IPS-18c (cell line): ENCODE measurements around the gene GAB1.

ENCODE experiments used
- H3K4me3 ChIP-seq: 2 replicates; pipeline ENCODE4 v1.7.0; 2013; ENCODE audit warnings: low read depth, mild to moderate bottlenecking, low read length, moderate library complexity; ENCODE audit not compliant: insufficient read depth
- H3K9me3 ChIP-seq: one replicate; pipeline ENCODE4 v1.6.1; 2013; ENCODE audit warnings: mild to moderate bottlenecking, low read length, moderate library complexity; ENCODE audit not compliant: control insufficient read depth, insufficient read depth

The GAB1 gene

GRCh38 chr4:143477487-143477886 is 140.8 kb downstream of the GAB1 start:
- Histone ChIP-seq H3K4me3 (no peak overlapping the region), H3K9me3 (no peaks in the 10 kb centered on the region)

GRCh38 chr4:143481361-143481760 is 144.7 kb downstream of the GAB1 start:
- Histone ChIP-seq H3K9me3 (no peaks in the 10 kb centered on the region), H3K4me3 (no peak overlapping the region)

- no peak overlapping the region for H3K4me3 ChIP-seq
- H3K9me3 ChIP-seq: no peaks in the 10 kb centered on the region
Observed at GRCh38 chr4:143482840-143483239, 146.2 kb downstream of the GAB1 start.

GRCh38 chr4:143486314-143486713 is 149.6 kb downstream of the GAB1 start:
- H3K9me3 ChIP-seq: no peaks in the 10 kb centered on the region
- no peak overlapping the region for H3K4me3 ChIP-seq

GRCh38 chr4:143488687-143489086 is 152.0 kb downstream of the GAB1 start:
- no peak overlapping the region for H3K4me3 ChIP-seq
- H3K9me3 ChIP-seq: no peaks in the 10 kb centered on the region

GRCh38 chr4:143489106-143489505 is 152.4 kb downstream of the GAB1 start:
- Histone ChIP-seq H3K4me3 (no peak overlapping the region), H3K9me3 (no peaks in the 10 kb centered on the region)

GRCh38 chr4:143498021-143498420 is 161.3 kb downstream of the GAB1 start:
- Histone ChIP-seq H3K4me3 (no peak overlapping the region), H3K9me3 (no peaks in the 10 kb centered on the region)

GRCh38 chr4:143502231-143502630 is 165.6 kb downstream of the GAB1 start:
- Histone ChIP-seq H3K9me3 (no peaks in the 10 kb centered on the region), H3K4me3 (no peak overlapping the region)

- Histone ChIP-seq H3K4me3 (no peak overlapping the region), H3K9me3 (no peaks in the 10 kb centered on the region)
Observed at GRCh38 chr4:143506031-143506430, 169.4 kb downstream of the GAB1 start.

- H3K9me3 ChIP-seq: no peaks in the 10 kb centered on the region
- no peak overlapping the region for H3K4me3 ChIP-seq
Observed at GRCh38 chr4:143511906-143512305, 175.2 kb downstream of the GAB1 start.

- H3K4me3 ChIP-seq: peak overlapping the region; percentile 99
- H3K9me3 ChIP-seq: no peaks in the 10 kb centered on the region
Observed at GRCh38 chr4:143512978-143513313, 176.3 kb downstream of the GAB1 start.

GRCh38 chr4:143513314-143514168 is 176.9 kb downstream of the GAB1 start, which contains the start of gene SMARCA5:
Gene SMARCA5 (plus strand): TSS chr4:143513702. CDS start chr4:143513925, 223 bp downstream.
- Histone ChIP-seq H3K9me3 (no peaks in the 10 kb centered on the region), H3K4me3 (peak within 1 kb of the TSS; percentile 99)

- peak overlapping the region; percentile 99 for H3K4me3 ChIP-seq
Observed at GRCh38 chr4:143514169-143514495, 177.5 kb downstream of the GAB1 start.

GRCh38 chr4:143514497-143514896 is 177.8 kb downstream of the GAB1 start:
- Histone ChIP-seq H3K4me3 (peak overlapping the region; percentile 99), H3K9me3 (no peaks in the 10 kb centered on the region)

More at GRCh38 chr4:143514169-143514495, 177.5 kb downstream of the GAB1 start:
- H3K9me3 ChIP-seq: no peaks in the 10 kb centered on the region

- no peaks in the 10 kb centered on the region for H3K9me3 ChIP-seq
- H3K4me3 ChIP-seq: peak overlapping the region; percentile 99
Observed at GRCh38 chr4:143514901-143515300, 178.2 kb downstream of the GAB1 start.

GRCh38 chr4:143515905-143516304 is 179.2 kb downstream of the GAB1 start:
- H3K4me3 ChIP-seq: no peak overlapping the region
- H3K9me3 ChIP-seq: no peaks in the 10 kb centered on the region

- Histone ChIP-seq H3K9me3 (no peaks in the 10 kb centered on the region), H3K4me3 (no peak overlapping the region)
Observed at GRCh38 chr4:143517764-143518163, 181.1 kb downstream of the GAB1 start.
